Left kidney (tissue), 2 donors: ENCODE data around the gene CEP250. TPM values are rescaled to one million over a fixed set of nuclear protein-coding genes. Genes with fewer than 3 reads are reported as not detected.

Experiments used
- DNase-seq: peaks from one replicate; pipeline ENCODE4 v3.0.0-alpha.2; 2013
- polyA plus RNA-seq: library from polyadenylated mRNA; unstranded; fragments of 120-200 nt; gene quantifications from one replicate; pipeline ENCODE4 v1.2.1, GENCODE V29; 2013; ENCODE audit not compliant: insufficient read length

CEP250 gene
- polyA plus RNA-seq, 1 donor = 66.0 TPM

DNA sequence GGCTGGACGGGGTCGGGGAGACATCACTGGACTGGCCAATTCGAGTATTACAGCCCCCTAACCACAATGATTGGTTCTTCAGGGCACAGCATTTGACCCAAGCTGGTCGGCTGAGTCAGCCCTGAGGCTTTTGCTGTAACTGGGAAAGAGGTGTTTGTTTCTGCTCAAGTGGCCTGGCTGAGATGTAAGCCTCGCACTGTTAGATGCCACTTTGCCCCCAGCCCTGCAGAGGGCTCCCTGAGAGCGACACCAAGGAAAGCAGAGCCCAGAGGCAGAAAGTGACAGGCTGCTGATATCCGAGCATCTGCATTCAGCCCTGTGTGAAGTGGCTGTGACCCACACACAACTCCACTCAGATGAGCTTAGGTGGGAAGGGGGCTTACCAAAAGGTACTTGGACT, 105.9 kb downstream of the CEP250 start:
- DNase-seq = peak; percentile 27

- DNase-seq = no peak
Measured at GRCh38 chr20:35561671-35562070, 106.3 kb downstream of the CEP250 start.

GRCh38 chr20:35562541-35563110, 107.2 kb downstream of the CEP250 start:
- no peak for DNase-seq

DNA sequence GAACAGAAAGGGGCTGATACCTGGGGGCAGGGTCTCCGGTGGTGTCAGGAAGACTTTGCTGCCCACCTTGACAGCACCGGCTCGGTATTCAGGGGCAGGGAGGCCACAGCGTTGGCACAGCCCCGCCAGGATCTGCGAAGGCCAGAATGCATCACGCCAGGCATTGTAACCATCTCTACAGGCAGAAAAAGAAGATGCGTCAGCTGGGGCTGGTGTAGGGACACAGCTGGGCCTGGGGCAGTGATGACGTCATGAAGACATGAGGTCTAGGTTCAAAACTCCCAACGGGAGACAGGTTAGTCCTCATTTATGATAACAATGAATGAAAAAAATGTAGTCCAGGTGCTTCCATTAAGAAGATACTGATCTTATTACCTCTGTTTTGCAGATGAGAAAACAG, 108.4 kb downstream of the CEP250 start:
- no peak for DNase-seq

DNA sequence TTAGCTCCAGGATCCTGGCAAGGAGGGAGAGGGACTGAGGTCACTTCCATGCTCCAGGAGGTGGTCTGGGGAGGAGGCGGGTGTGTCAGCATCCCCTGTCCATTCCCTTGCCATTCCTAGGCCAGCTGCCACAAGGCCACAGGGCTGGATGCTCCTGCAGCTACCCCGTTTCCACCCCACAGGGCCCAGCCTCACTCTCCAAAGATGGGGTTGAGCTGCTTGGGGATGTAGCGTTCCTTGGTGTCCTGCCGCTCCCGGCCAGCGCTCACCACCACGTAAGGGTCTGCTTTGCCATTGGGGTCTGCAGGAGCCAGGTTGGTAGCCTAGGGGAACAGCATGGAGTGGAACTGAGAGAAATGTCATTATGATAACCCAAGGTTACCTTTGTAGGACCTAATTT, 109.5 kb downstream of the CEP250 start:
- no peak for DNase-seq

DNA sequence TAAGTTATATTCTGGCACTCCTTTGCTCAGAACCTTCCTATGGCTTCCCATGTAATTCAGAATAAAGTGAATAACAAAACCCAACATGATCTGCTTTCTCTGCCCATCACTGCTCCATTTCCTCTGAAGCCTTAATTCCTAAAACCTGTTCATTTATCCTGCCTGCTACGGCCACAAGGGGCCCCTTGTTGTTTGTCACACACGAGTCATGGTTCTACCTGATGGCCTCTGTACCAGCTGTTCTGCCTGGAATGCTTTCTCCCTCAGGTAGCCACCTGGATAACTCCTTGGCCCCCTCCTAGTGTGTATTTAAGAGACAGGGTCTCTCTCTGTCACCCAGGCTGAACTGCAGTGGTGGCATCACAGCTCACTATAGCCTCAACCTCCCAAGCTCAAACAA, 113.2 kb downstream of the CEP250 start:
- peak; percentile 18 for DNase-seq

Other genes starting within 250 kb of the CEP250 start
- gene MMP24, start 228.9 kb upstream of the CEP250 start, polyA plus RNA-seq = 1.8 TPM
- 34.9 TPM for gene MMP24OS, start 177.5 kb upstream of the CEP250 start, polyA plus RNA-seq
- gene EIF6, start 170.8 kb upstream of the CEP250 start, polyA plus RNA-seq = 126 TPM
- not detected for gene FAM83C, start 163.2 kb upstream of the CEP250 start, polyA plus RNA-seq
- gene UQCC1, start 43.6 kb upstream of the CEP250 start, polyA plus RNA-seq = 64.2 TPM
- 0.08 TPM for gene GDF5, start 17.4 kb upstream of the CEP250 start, polyA plus RNA-seq
- not detected for gene C20orf173, start 74.1 kb downstream of the CEP250 start, polyA plus RNA-seq
- gene ERGIC3, start 86.5 kb downstream of the CEP250 start, polyA plus RNA-seq = 360 TPM
- 4.8 TPM for gene SPAG4, start 160.2 kb downstream of the CEP250 start, polyA plus RNA-seq
- gene CPNE1, start 209.3 kb downstream of the CEP250 start, polyA plus RNA-seq = 225 TPM
- gene RBM12, start 209.3 kb downstream of the CEP250 start, polyA plus RNA-seq = 104 TPM
- 31.3 TPM for gene NFS1, start 243.8 kb downstream of the CEP250 start, polyA plus RNA-seq
- 48.5 TPM for gene ROMO1, start 243.8 kb downstream of the CEP250 start, polyA plus RNA-seq